ENCODE results near the gene HPS3.

GRCh38 chr3:149197669-149198068, 68.2 kb downstream of the HPS3 start:
- TF ChIP-seq CTCF (IDR thresholded peaks at IDR 0.05; ENCODE audit: low read depth, low read length) (no peak), POLR2A (IDR thresholded peaks at IDR 0.05; ENCODE audit: extremely low read depth, insufficient read length) (no peak), MAX (IDR thresholded peaks at IDR 0.05; ENCODE audit: low read depth, low read length) (no peak), MYC (IDR thresholded peaks at IDR 0.05; ENCODE audit: low read depth, low read length) (no peak)
